GM12878 (cell line): ENCODE data around the gene LEKR1. TPM values are rescaled to one million over a fixed set of nuclear protein-coding genes. Genes with fewer than 3 reads are reported as not detected.
A peak's percentile ranks its signal among the peaks of the same experiment; 100 is the strongest.

Source experiments
- DPF2 ChIP-seq: fragments of 450-650 bp; IDR thresholded peaks from 2 replicates; pipeline ENCODE4 v1.6.1; 2017; ENCODE audit warnings: mild to moderate bottlenecking
- EGR1 ChIP-seq, 2 experiments: IDR thresholded peaks; 1 replicate in 1 of 2; 2 replicates in 1 of 2; pipeline ENCODE4 v1.6.1; 2011 to 2012; ENCODE audit warnings: low read depth in 2 of 2, low read length in 2 of 2, borderline replicate concordance in 1 of 2, mild to moderate bottlenecking in 1 of 2, moderate library complexity in 1 of 2
- FOXM1 ChIP-seq: IDR thresholded peaks from 2 replicates; pipeline ENCODE4 v1.6.1; 2012; ENCODE audit warnings: low read depth, mild to moderate bottlenecking, inconsistent platforms, low read length, moderate library complexity
- KLF5 ChIP-seq: fragments of 450-650 bp; IDR thresholded peaks from 2 replicates; pipeline ENCODE4 v1.6.1; 2014; ENCODE audit warnings: mild to moderate bottlenecking; ENCODE audit not compliant: partially characterized antibody
- NBN ChIP-seq: fragments of 450-650 bp; IDR thresholded peaks from 2 replicates; pipeline ENCODE4 v1.6.1; 2016
- TARDBP ChIP-seq: IDR thresholded peaks from 2 replicates; pipeline ENCODE4 v1.6.1; 2016; ENCODE audit warnings: borderline replicate concordance
- ZSCAN29 ChIP-seq: fragments of 450-650 bp; IDR thresholded peaks from 2 replicates; pipeline ENCODE4 v1.6.1; 2017; ENCODE audit warnings: mild to moderate bottlenecking, moderate library complexity
- ZZZ3 ChIP-seq: IDR thresholded peaks from 2 replicates; pipeline ENCODE4 v1.6.1; 2011; ENCODE audit warnings: low read depth; ENCODE audit not compliant: control insufficient read depth, insufficient read length
- polyA plus RNA-seq, 11 experiments: library from polyadenylated mRNA; depleted of rRNA in 4 of 11; unstranded in 6 of 11; stranded (reverse) in 5 of 11; fragments of >200 nt; fragmentation: Nextera tagmentation in 4 of 11; fragmentation: Illumina TruSeq in 1 of 11; extraction: Ambion mirVana in 4 of 11; extraction: Trizol in 1 of 11; gene quantifications; 1 replicate in 1 of 11; 2 replicates in 10 of 11; pipeline versions ENCODE4 v1.2.1 to v1.2.3, GENCODE V29; 2011 to 2016; ENCODE audit warnings: inconsistent platforms in 2 of 11, missing spikeins in 2 of 11, low read depth in 1 of 11
- total RNA-seq, 4 experiments: library from RNA; depleted of rRNA in 3 of 4; stranded (reverse); fragments of >200 nt in 3 of 4; fragmentation: Illumina TruSeq in 1 of 4; extraction: Trizol in 1 of 4; gene quantifications; 2 replicates each; pipeline versions ENCODE4 v1.2.1 to v1.2.3, GENCODE V29; 2013 to 2021
- TF ChIP-seq, protein P1 (sequence below): fragments of 450-650 bp; formaldehyde crosslinking; IDR thresholded peaks from 2 replicates; pipeline ENCODE4 v1.5.0; 2022; ENCODE audit warnings: mild to moderate bottlenecking, missing genetic modification characterization
- TF ChIP-seq, protein P2 (sequence below): fragments of 450-650 bp; conservative IDR thresholded peaks from 2 replicates; pipeline ENCODE4 v1.6.1; 2017; ENCODE audit warnings: mild to moderate bottlenecking, moderate library complexity
- TF ChIP-seq, protein P3 (sequence below): fragments of 450-650 bp; IDR thresholded peaks from 2 replicates; pipeline ENCODE4 v1.6.1; 2017; ENCODE audit warnings: mild to moderate bottlenecking
- TF ChIP-seq, protein P4 (sequence below): fragments of 450-650 bp; IDR thresholded peaks from 2 replicates; pipeline ENCODE4 v1.6.1; 2017; ENCODE audit warnings: mild to moderate bottlenecking, low read depth, inconsistent platforms; ENCODE audit not compliant: poor library complexity, severe bottlenecking
- TF ChIP-seq, protein P5 (sequence below): IDR thresholded peaks from 2 replicates; pipeline ENCODE4 v1.6.1; 2012; ENCODE audit warnings: improper control_type of control experiment, low read depth, low read length; ENCODE audit not compliant: insufficient replicate concordance

LEKR1 gene
- total and polyA plus RNA-seq, 10 of the 15 experiments (the other 5 are each of a cell fraction or from before 2014, with no cell fraction given) = 0.48 to 3.2 (median 1.3) TPM

DNA sequence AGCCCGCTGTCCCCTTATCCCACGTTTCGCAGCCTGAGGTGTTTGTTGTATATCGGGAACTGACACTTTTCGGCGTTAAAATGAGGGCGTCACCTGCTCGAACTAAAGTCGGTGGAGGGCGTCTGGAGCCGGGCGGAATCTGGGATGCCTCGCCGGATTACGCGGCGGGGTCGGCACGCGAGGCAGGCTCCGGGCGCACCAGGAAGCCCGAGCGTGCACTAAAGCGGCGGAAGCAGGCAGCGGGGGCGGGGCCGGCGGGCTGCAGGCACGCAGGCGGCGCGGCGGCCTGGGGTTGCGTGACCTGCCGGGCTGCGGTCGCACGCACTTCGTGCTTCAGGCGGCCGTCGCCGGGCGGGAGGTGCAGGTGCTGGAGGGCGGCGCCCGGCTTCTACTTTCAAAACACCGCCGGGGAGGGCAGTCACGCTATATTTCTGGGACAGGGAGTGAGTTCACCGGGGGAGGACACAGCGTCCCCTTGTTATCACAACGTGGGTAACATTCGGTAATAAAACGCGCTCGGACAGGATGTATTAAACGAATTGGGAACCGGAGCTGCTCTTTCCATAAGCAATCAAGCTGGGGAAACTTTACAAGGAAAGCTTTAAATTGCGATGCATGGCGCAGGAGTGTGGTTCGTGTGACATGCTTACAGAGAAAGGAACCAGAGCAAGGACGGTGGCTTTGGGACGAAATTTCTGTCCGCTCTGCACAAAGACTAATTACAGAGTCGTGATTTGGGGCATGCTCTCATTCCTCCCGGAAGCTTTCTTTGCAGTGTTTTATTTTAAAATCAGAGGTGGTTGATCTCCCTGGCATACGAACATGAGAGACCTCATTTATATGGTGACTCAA is 9.1 kb upstream of the LEKR1 start (continued):
- TF ChIP-seq, protein P1, sequence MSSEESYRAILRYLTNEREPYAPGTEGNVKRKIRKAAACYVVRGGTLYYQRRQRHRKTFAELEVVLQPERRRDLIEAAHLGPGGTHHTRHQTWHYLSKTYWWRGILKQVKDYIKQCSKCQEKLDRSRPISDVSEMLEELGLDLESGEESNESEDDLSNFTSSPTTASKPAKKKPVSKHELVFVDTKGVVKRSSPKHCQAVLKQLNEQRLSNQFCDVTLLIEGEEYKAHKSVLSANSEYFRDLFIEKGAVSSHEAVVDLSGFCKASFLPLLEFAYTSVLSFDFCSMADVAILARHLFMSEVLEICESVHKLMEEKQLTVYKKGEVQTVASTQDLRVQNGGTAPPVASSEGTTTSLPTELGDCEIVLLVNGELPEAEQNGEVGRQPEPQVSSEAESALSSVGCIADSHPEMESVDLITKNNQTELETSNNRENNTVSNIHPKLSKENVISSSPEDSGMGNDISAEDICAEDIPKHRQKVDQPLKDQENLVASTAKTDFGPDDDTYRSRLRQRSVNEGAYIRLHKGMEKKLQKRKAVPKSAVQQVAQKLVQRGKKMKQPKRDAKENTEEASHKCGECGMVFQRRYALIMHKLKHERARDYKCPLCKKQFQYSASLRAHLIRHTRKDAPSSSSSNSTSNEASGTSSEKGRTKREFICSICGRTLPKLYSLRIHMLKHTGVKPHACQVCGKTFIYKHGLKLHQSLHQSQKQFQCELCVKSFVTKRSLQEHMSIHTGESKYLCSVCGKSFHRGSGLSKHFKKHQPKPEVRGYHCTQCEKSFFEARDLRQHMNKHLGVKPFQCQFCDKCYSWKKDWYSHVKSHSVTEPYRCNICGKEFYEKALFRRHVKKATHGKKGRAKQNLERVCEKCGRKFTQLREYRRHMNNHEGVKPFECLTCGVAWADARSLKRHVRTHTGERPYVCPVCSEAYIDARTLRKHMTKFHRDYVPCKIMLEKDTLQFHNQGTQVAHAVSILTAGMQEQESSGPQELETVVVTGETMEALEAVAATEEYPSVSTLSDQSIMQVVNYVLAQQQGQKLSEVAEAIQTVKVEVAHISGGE (CRISPR knock-in tag) = no peak
- TF ChIP-seq, protein P2, sequence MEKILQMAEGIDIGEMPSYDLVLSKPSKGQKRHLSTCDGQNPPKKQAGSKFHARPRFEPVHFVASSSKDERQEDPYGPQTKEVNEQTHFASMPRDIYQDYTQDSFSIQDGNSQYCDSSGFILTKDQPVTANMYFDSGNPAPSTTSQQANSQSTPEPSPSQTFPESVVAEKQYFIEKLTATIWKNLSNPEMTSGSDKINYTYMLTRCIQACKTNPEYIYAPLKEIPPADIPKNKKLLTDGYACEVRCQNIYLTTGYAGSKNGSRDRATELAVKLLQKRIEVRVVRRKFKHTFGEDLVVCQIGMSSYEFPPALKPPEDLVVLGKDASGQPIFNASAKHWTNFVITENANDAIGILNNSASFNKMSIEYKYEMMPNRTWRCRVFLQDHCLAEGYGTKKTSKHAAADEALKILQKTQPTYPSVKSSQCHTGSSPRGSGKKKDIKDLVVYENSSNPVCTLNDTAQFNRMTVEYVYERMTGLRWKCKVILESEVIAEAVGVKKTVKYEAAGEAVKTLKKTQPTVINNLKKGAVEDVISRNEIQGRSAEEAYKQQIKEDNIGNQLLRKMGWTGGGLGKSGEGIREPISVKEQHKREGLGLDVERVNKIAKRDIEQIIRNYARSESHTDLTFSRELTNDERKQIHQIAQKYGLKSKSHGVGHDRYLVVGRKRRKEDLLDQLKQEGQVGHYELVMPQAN = peak; percentile 89
- TF ChIP-seq, protein P3, sequence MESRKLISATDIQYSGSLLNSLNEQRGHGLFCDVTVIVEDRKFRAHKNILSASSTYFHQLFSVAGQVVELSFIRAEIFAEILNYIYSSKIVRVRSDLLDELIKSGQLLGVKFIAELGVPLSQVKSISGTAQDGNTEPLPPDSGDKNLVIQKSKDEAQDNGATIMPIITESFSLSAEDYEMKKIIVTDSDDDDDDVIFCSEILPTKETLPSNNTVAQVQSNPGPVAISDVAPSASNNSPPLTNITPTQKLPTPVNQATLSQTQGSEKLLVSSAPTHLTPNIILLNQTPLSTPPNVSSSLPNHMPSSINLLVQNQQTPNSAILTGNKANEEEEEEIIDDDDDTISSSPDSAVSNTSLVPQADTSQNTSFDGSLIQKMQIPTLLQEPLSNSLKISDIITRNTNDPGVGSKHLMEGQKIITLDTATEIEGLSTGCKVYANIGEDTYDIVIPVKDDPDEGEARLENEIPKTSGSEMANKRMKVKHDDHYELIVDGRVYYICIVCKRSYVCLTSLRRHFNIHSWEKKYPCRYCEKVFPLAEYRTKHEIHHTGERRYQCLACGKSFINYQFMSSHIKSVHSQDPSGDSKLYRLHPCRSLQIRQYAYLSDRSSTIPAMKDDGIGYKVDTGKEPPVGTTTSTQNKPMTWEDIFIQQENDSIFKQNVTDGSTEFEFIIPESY = peak; percentile 46; the same call in 1 of the 2 replicates
- TF ChIP-seq, protein P4, sequence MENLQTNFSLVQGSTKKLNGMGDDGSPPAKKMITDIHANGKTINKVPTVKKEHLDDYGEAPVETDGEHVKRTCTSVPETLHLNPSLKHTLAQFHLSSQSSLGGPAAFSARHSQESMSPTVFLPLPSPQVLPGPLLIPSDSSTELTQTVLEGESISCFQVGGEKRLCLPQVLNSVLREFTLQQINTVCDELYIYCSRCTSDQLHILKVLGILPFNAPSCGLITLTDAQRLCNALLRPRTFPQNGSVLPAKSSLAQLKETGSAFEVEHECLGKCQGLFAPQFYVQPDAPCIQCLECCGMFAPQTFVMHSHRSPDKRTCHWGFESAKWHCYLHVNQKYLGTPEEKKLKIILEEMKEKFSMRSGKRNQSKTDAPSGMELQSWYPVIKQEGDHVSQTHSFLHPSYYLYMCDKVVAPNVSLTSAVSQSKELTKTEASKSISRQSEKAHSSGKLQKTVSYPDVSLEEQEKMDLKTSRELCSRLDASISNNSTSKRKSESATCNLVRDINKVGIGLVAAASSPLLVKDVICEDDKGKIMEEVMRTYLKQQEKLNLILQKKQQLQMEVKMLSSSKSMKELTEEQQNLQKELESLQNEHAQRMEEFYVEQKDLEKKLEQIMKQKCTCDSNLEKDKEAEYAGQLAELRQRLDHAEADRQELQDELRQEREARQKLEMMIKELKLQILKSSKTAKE = no peak
- TF ChIP-seq DPF2 = peak; percentile 99
- no peak for TF ChIP-seq ZZZ3
- peak; percentile 72; the same call in 1 of the 2 replicates for TF ChIP-seq NBN
- peak; percentile 100 for TF ChIP-seq FOXM1
- peak; percentile 98 for TF ChIP-seq KLF5
- TF ChIP-seq TARDBP = peak; percentile 70; the same call in 1 of the 2 replicates
- TF ChIP-seq ZSCAN29 = peak; percentile 50; the same call in 1 of the 2 replicates
- TF ChIP-seq, protein P5, sequence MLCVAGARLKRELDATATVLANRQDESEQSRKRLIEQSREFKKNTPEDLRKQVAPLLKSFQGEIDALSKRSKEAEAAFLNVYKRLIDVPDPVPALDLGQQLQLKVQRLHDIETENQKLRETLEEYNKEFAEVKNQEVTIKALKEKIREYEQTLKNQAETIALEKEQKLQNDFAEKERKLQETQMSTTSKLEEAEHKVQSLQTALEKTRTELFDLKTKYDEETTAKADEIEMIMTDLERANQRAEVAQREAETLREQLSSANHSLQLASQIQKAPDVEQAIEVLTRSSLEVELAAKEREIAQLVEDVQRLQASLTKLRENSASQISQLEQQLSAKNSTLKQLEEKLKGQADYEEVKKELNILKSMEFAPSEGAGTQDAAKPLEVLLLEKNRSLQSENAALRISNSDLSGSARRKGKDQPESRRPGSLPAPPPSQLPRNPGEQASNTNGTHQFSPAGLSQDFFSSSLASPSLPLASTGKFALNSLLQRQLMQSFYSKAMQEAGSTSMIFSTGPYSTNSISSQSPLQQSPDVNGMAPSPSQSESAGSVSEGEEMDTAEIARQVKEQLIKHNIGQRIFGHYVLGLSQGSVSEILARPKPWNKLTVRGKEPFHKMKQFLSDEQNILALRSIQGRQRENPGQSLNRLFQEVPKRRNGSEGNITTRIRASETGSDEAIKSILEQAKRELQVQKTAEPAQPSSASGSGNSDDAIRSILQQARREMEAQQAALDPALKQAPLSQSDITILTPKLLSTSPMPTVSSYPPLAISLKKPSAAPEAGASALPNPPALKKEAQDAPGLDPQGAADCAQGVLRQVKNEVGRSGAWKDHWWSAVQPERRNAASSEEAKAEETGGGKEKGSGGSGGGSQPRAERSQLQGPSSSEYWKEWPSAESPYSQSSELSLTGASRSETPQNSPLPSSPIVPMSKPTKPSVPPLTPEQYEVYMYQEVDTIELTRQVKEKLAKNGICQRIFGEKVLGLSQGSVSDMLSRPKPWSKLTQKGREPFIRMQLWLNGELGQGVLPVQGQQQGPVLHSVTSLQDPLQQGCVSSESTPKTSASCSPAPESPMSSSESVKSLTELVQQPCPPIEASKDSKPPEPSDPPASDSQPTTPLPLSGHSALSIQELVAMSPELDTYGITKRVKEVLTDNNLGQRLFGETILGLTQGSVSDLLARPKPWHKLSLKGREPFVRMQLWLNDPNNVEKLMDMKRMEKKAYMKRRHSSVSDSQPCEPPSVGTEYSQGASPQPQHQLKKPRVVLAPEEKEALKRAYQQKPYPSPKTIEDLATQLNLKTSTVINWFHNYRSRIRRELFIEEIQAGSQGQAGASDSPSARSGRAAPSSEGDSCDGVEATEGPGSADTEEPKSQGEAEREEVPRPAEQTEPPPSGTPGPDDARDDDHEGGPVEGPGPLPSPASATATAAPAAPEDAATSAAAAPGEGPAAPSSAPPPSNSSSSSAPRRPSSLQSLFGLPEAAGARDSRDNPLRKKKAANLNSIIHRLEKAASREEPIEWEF = peak; percentile 28
- TF ChIP-seq EGR1 (IDR thresholded peaks at IDR 0.05; ENCODE audit: borderline replicate concordance in 1 of 2, low read depth in 2 of 2, low read length in 2 of 2) = peak; percentile 41 to 91
